ENCODE data around the gene MARVELD2. TPM values are rescaled to one million over a fixed set of nuclear protein-coding genes. Genes with fewer than 3 reads are reported as not detected.

The MARVELD2 gene, protein sequence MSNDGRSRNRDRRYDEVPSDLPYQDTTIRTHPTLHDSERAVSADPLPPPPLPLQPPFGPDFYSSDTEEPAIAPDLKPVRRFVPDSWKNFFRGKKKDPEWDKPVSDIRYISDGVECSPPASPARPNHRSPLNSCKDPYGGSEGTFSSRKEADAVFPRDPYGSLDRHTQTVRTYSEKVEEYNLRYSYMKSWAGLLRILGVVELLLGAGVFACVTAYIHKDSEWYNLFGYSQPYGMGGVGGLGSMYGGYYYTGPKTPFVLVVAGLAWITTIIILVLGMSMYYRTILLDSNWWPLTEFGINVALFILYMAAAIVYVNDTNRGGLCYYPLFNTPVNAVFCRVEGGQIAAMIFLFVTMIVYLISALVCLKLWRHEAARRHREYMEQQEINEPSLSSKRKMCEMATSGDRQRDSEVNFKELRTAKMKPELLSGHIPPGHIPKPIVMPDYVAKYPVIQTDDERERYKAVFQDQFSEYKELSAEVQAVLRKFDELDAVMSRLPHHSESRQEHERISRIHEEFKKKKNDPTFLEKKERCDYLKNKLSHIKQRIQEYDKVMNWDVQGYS
- total RNA-seq: 41.2 TPM
- polyA plus RNA-seq (ENCODE audit: insufficient read depth, low read depth, low replicate concordance): 8.5 TPM
- long read RNA-seq, donor 1, partial matches to known transcripts: 0 of 1 reads
- long read RNA-seq, donor 1, other reads (novel, unspliced or antisense): 0 of 1 reads
- long read RNA-seq, donor 2, partial matches to known transcripts: 0 of 1 reads
- long read RNA-seq, donor 2, other reads (novel, unspliced or antisense): 0 of 1 reads
- long read RNA-seq, donor 3, partial matches to known transcripts: 0 of 3 reads
- long read RNA-seq, donor 3, other reads (novel, unspliced or antisense): 0 of 3 reads
- long read RNA-seq, donor 4, partial matches to known transcripts: 0 of 1 reads
- long read RNA-seq, donor 4, other reads (novel, unspliced or antisense): 0 of 1 reads
- long read RNA-seq, donor 5: 0 reads
- long read RNA-seq, donor 6: 0 reads
- long read RNA-seq, donor 7, partial matches to known transcripts: 9 of 24 reads
- long read RNA-seq, donor 7, other reads (novel, unspliced or antisense): 10 of 24 reads
- long read RNA-seq, donor 8, partial matches to known transcripts: 0 of 1 reads
- long read RNA-seq, donor 8, other reads (novel, unspliced or antisense): 0 of 1 reads
- long read RNA-seq, donor 9: 0 reads
- long read RNA-seq, donor 10: 0 reads

DNA sequence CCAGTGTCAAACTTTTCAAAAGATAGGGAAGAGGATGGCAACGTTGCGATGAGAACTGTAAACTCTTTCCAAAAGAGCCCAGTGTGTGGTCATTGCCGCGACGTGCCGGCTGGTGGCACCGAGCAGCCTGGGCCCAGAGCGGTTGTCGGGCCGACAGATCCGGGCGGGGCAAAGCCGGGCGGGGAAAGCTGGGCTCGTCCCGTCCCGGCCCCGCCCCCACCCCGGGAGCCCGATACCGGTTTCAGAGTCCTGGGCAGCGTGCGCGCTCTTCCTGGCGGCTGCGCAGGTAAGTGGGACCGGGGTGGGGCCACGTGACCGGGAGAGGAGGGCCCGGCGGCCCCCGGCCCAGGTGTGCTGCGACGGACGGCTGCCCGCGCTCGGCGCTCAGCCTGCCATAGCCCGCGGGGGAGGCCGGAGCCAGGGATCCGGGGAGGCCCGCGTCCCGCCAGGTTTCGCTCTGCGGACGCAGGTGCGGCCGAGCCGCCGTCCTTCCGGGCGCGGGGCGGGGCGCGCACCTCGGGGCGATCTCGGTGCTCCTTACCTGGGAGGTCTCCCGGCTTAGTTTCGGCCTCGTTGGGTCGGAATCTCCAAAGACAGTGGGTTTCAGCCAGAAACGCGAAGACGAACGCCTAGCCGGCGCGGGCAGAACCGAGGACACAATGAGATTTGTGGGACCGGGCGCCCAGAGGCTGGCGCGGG lies at the start of gene MARVELD2:
Gene MARVELD2, plus strand, starts transcription at position 232 of the 699 bp plus-strand sequence. CDS start 4,270 bp downstream, outside the sequence.
- TF ChIP-seq, protein P1, sequence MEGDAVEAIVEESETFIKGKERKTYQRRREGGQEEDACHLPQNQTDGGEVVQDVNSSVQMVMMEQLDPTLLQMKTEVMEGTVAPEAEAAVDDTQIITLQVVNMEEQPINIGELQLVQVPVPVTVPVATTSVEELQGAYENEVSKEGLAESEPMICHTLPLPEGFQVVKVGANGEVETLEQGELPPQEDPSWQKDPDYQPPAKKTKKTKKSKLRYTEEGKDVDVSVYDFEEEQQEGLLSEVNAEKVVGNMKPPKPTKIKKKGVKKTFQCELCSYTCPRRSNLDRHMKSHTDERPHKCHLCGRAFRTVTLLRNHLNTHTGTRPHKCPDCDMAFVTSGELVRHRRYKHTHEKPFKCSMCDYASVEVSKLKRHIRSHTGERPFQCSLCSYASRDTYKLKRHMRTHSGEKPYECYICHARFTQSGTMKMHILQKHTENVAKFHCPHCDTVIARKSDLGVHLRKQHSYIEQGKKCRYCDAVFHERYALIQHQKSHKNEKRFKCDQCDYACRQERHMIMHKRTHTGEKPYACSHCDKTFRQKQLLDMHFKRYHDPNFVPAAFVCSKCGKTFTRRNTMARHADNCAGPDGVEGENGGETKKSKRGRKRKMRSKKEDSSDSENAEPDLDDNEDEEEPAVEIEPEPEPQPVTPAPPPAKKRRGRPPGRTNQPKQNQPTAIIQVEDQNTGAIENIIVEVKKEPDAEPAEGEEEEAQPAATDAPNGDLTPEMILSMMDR (IDR thresholded peaks at IDR 0.05; ENCODE audit: borderline replicate concordance, extremely low read depth, insufficient read depth): peak; percentile 58
- intact Hi-C loops (cut with DNase I): no loop called here
- Histone ChIP-seq H3K9ac (ENCODE audit: low read length in 3 of 3) (peak within 1 kb of the TSS; percentile 69 to 93 (median 80)), H3K27ac (ENCODE audit: low read depth in 2 of 2, low read length in 2 of 2) (peak within 1 kb of the TSS; percentile 79 to 85), H3K4me3 (ENCODE audit: low read length in 3 of 3) (peak within 1 kb of the TSS; percentile 64 to 79 (median 71)), H3K36me3 (ENCODE audit: control insufficient read depth in 2 of 3, insufficient read depth in 3 of 3, low read length in 3 of 3) (peaks cover 2 to 7% (median 4%) of the 10 kb centered on the region in 3 donors), H3K9me3 (ENCODE audit: control insufficient read depth in 2 of 3, insufficient read depth in 1 of 3, low read length in 3 of 3) (no peaks in the 10 kb centered on the region), H3K4me1 (ENCODE audit: control insufficient read depth in 2 of 3, insufficient read depth in 2 of 3, low read depth in 1 of 3, low read length in 3 of 3) (no peaks in the 10 kb centered on the region), H3K27me3 (ENCODE audit: control insufficient read depth, insufficient read depth, low read length) (no peaks in the 10 kb centered on the region)
- FAIRE-seq (no peak), DNase-seq (peak; percentile 90 to 97 (median 94))

GRCh38 chr5:69367697-69368279 lies 47.1 kb upstream of the MARVELD2 start:
- Histone ChIP-seq H3K36me3 (ENCODE audit: control insufficient read depth in 2 of 3, insufficient read depth in 3 of 3, low read length in 3 of 3) (peaks cover 6 to 11% (median 8%) of the 10 kb centered on the region in 3 donors), H3K4me3 (ENCODE audit: low read length in 3 of 3) (peak overlapping the region in 2 of 3 donors; percentile 85 to 97), H3K9me3 (ENCODE audit: control insufficient read depth in 2 of 3, insufficient read depth in 1 of 3, low read length in 3 of 3) (no peaks in the 10 kb centered on the region), H3K4me1 (ENCODE audit: control insufficient read depth in 2 of 3, insufficient read depth in 2 of 3, low read depth in 1 of 3, low read length in 3 of 3) (peaks cover 0 to 10% (median 4%) of the 10 kb centered on the region in 3 donors), H3K27me3 (ENCODE audit: control insufficient read depth, insufficient read depth, low read length) (no peaks in the 10 kb centered on the region), H3K27ac (ENCODE audit: low read depth in 2 of 2, low read length in 2 of 2) (no peak overlapping the region), H3K9ac (ENCODE audit: low read length in 3 of 3) (peak overlapping the region in 1 of 3 donors; percentile 94)
- FAIRE-seq (no peak), DNase-seq (no peak)
- intact Hi-C loops (cut with DNase I): no loop called here
- TF ChIP-seq, protein P1 (IDR thresholded peaks at IDR 0.05; ENCODE audit: borderline replicate concordance, extremely low read depth, insufficient read depth): no peak

Data from kidney (tissue), 22 donors.